Hepatocyte (in vitro differentiated cells): Measurements from ENCODE around the gene PLA2G1B. TPM values are rescaled to one million over a fixed set of nuclear protein-coding genes. Genes with fewer than 3 reads are reported as not detected.
"Not testable (repeated sequence)": the region's sequence is repeated elsewhere in the genome, so short reads cannot be mapped to it uniquely, and the experiment has no call there.

Experiments used
- DNase-seq: peaks from one replicate; pipeline ENCODE4 v3.0.0-alpha.2; 2016; ENCODE audit warnings: low spot score
- H2AFZ ChIP-seq: fragments of 200-600 bp; sonication (generic); 2 replicates; pipeline ENCODE4 v1.6.0; 2016; ENCODE audit warnings: antibody characterized with exemption, mild to moderate bottlenecking
- H3K27ac ChIP-seq: fragments of 200-600 bp; sonication (generic); 2 replicates; pipeline ENCODE4 v1.5.1; 2016; ENCODE audit warnings: mild to moderate bottlenecking
- H3K27me3 ChIP-seq: fragments of 200-600 bp; sonication (generic); 2 replicates; pipeline ENCODE4 v1.6.1; 2016
- H3K36me3 ChIP-seq: fragments of 200-600 bp; sonication (generic); replicated peaks from 2 replicates; pipeline ENCODE4 v1.5.1; 2016; ENCODE audit warnings: low read depth; ENCODE audit not compliant: insufficient read depth
- H3K4me1 ChIP-seq: fragments of 200-600 bp; sonication (generic); 2 replicates; pipeline ENCODE4 v1.5.1; 2016; ENCODE audit warnings: mild to moderate bottlenecking, moderate library complexity; ENCODE audit not compliant: insufficient read depth
- H3K4me2 ChIP-seq: fragments of 200-600 bp; sonication (generic); 2 replicates; pipeline ENCODE4 v1.6.0; 2016
- H3K4me3 ChIP-seq: fragments of 200-600 bp; sonication (generic); 2 replicates; pipeline ENCODE4 v1.5.1; 2016; ENCODE audit warnings: mild to moderate bottlenecking
- H3K79me2 ChIP-seq: fragments of 200-600 bp; sonication (generic); 2 replicates; pipeline ENCODE4 v1.6.0; 2017; ENCODE audit warnings: mild to moderate bottlenecking
- H3K9me2 ChIP-seq: fragments of 200-600 bp; sonication (generic); replicated peaks from 2 replicates; pipeline ENCODE4 v1.6.0; 2017; ENCODE audit warnings: mild to moderate bottlenecking; ENCODE audit not compliant: insufficient read depth
- H3K9me3 ChIP-seq: fragments of 200-600 bp; sonication (generic); 2 replicates; pipeline ENCODE4 v1.5.1; 2016; ENCODE audit warnings: low read depth, mild to moderate bottlenecking
- H4K20me1 ChIP-seq: fragments of 200-600 bp; sonication (generic); 2 replicates; pipeline ENCODE4 v1.6.0; 2016; ENCODE audit warnings: mild to moderate bottlenecking; ENCODE audit not compliant: insufficient read depth, poor library complexity, severe bottlenecking
- CTCF ChIP-seq: fragments of 200-600 bp; sonication (generic); IDR thresholded peaks from 2 replicates; pipeline ENCODE4 v1.5.1; 2016; ENCODE audit warnings: antibody characterized with exemption, mild to moderate bottlenecking; ENCODE audit not compliant: poor library complexity
- EZH2 ChIP-seq: fragments of 200-600 bp; sonication (generic); IDR thresholded peaks from 2 replicates; pipeline ENCODE4 v1.6.1; 2016; ENCODE audit warnings: antibody characterized with exemption, mild to moderate bottlenecking, borderline replicate concordance
- EZH2phosphoT487 ChIP-seq: fragments of 200-600 bp; sonication (generic); IDR thresholded peaks from one replicate; pipeline ENCODE4 v1.6.1; 2018; ENCODE audit warnings: antibody characterized with exemption, mild to moderate bottlenecking, low read depth, moderate library complexity; ENCODE audit not compliant: unreplicated experiment, severe bottlenecking
- WGBS: methylation state at CpG from one replicate; pipeline ENCODE4 v1.1.6; 2016; ENCODE audit warnings: low lambda C conversion rate; ENCODE audit errors: missing lambda C conversion rate; 5-methylcytosine and 5-hydroxymethylcytosine counted together
- polyA plus RNA-seq: library from polyadenylated mRNA; unstranded; fragments of >200 nt; fragmentation: Nextera tagmentation; extraction: Ambion mirVana; gene quantifications from 2 replicates; pipeline ENCODE4 v1.2.1, GENCODE V29; 2016
- total RNA-seq: library from RNA; depleted of rRNA; stranded (reverse); fragments of >200 nt; gene quantifications from 2 replicates; pipeline ENCODE4 v1.2.3, GENCODE V29; 2014

PLA2G1B gene
- total and polyA plus RNA-seq, 2 experiments from 2014 or later = 8.5 to 14.7 TPM

GRCh38 chr12:120335447-120335846, 7.9 kb upstream of the PLA2G1B start:
- not testable (repeated sequence) for H3K27me3 ChIP-seq, H3K4me3 ChIP-seq, H4K20me1 ChIP-seq, H2AFZ ChIP-seq, H3K4me1 ChIP-seq, H3K9me2 ChIP-seq, H3K27ac ChIP-seq, H3K9me3 ChIP-seq, H3K4me2 ChIP-seq, H3K79me2 ChIP-seq, H3K36me3 ChIP-seq
- 35% methylated on average over 12 of the region's 12 CpGs for WGBS
- TF ChIP-seq CTCF = peak; percentile 56
- DNase-seq = peak; percentile 70

- H3K9me3 ChIP-seq = no peaks in the 10 kb centered on the region
- 89% methylated on average over 6 of the region's 7 CpGs for WGBS
- peaks cover 9% of the 10 kb centered on the region for H3K4me1 ChIP-seq
- no peak overlapping the region for H2AFZ ChIP-seq
- no peak overlapping the region for H3K4me3 ChIP-seq
- H3K79me2 ChIP-seq = no peaks in the 10 kb centered on the region
- no peak for DNase-seq
- no peaks in the 10 kb centered on the region for H3K27me3 ChIP-seq
- TF ChIP-seq CTCF (no peak), EZH2 (no peak), EZH2phosphoT487 (no peak)
- H3K4me2 ChIP-seq = no peak overlapping the region
- H3K27ac ChIP-seq = no peak overlapping the region
- no peaks in the 10 kb centered on the region for H4K20me1 ChIP-seq
- no peaks in the 10 kb centered on the region for H3K36me3 ChIP-seq
- no peaks in the 10 kb centered on the region for H3K9me2 ChIP-seq
Observed at GRCh38 chr12:120332523-120332922, 4.9 kb upstream of the PLA2G1B start.

- H4K20me1 ChIP-seq = no peaks in the 10 kb centered on the region
- H3K9me3 ChIP-seq = no peaks in the 10 kb centered on the region
- peaks cover 12% of the 10 kb centered on the region for H3K4me1 ChIP-seq
- no peak for TF ChIP-seq CTCF
- TF ChIP-seq EZH2phosphoT487 = no peak
- no peak for TF ChIP-seq EZH2
- H3K4me3 ChIP-seq = no peak overlapping the region
- 77% methylated on average over 5 of the region's 5 CpGs for WGBS
- no peaks in the 10 kb centered on the region for H3K79me2 ChIP-seq
- no peak for DNase-seq
- H3K27ac ChIP-seq = no peak overlapping the region
- H3K27me3 ChIP-seq = no peaks in the 10 kb centered on the region
- H3K36me3 ChIP-seq = no peaks in the 10 kb centered on the region
- no peaks in the 10 kb centered on the region for H3K9me2 ChIP-seq
- no peak overlapping the region for H3K4me2 ChIP-seq
- H2AFZ ChIP-seq = no peak overlapping the region
Observed at GRCh38 chr12:120332041-120332440, 4.5 kb upstream of the PLA2G1B start.

GRCh38 chr12:120331390-120331789, 3.8 kb upstream of the PLA2G1B start:
- WGBS = 86% methylated on average over 3 of the region's 3 CpGs
- H3K27ac ChIP-seq = no peak overlapping the region

More at GRCh38 chr12:120331390-120331789, 3.8 kb upstream of the PLA2G1B start:
- H3K4me2 ChIP-seq = no peak overlapping the region
- no peaks in the 10 kb centered on the region for H3K79me2 ChIP-seq
- no peak overlapping the region for H2AFZ ChIP-seq
- peaks cover 12% of the 10 kb centered on the region for H3K4me1 ChIP-seq
- no peak overlapping the region for H3K4me3 ChIP-seq
- no peaks in the 10 kb centered on the region for H3K9me2 ChIP-seq
- TF ChIP-seq EZH2 = no peak
- TF ChIP-seq CTCF = no peak
- no peak for TF ChIP-seq EZH2phosphoT487
- no peak for DNase-seq
- H3K36me3 ChIP-seq = no peaks in the 10 kb centered on the region
- H3K9me3 ChIP-seq = no peaks in the 10 kb centered on the region
- H3K27me3 ChIP-seq = no peaks in the 10 kb centered on the region
- no peaks in the 10 kb centered on the region for H4K20me1 ChIP-seq
